Fibroblast of skin of scalp (primary cell): Measurements from ENCODE around the gene ADAMTS12.
"Not testable (repeated sequence)": the region's sequence is repeated elsewhere in the genome, so short reads cannot be mapped to it uniquely, and the experiment has no call there.

Experiments used
- DNase-seq: peaks from one replicate; pipeline ENCODE4 v3.0.0-alpha.2; 2013

The ADAMTS12 gene

GRCh38 chr5:33515366-33515765, 376.4 kb downstream of the ADAMTS12 start:
- not testable (repeated sequence) for DNase-seq

GRCh38 chr5:33513462-33514185, 378.2 kb downstream of the ADAMTS12 start:
- peak; percentile 56 for DNase-seq

DNA sequence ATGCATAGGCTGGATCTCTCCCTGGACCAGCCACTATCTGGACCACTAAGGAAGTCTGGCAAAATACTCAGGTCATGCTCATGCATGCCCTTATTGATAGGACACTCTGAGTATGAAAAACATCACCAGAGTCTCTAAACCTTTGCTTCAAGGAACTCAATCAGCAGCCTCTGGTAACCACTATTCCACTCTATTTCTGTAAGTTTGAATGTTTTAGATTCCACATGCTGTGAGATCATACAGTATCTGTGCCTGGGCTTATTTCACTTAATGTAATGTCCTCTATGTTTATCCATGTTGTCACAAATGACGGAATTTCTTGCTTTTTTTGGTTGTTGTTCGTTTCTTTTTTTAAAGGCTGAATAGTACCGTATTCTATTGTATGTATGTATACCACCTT, 382.8 kb downstream of the ADAMTS12 start:
- DNase-seq: peak; percentile 47

GRCh38 chr5:33507426-33507825, 384.4 kb downstream of the ADAMTS12 start:
- DNase-seq: peak; percentile 21

DNA sequence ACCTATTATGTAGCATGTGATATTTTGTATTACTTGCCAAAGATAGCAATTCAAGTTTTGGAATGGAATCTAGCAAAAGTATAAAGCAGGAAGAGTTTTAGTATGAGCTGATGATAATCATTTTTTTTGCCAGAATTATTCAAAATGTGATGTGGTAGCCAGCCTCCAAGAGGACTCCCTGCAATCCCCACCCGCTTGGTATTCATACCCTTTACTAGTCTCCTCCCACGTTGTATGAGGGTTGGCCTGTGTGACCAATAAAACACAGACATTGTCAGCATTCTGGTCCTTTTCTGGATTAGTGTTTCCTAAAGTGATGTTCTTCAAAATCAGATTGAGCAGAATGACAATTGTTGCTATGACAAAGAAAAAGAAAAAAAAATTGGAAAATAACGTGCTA, 387.2 kb downstream of the ADAMTS12 start:
- DNase-seq: no peak

GRCh38 chr5:33501899-33502298, 389.9 kb downstream of the ADAMTS12 start:
- no peak for DNase-seq

DNA sequence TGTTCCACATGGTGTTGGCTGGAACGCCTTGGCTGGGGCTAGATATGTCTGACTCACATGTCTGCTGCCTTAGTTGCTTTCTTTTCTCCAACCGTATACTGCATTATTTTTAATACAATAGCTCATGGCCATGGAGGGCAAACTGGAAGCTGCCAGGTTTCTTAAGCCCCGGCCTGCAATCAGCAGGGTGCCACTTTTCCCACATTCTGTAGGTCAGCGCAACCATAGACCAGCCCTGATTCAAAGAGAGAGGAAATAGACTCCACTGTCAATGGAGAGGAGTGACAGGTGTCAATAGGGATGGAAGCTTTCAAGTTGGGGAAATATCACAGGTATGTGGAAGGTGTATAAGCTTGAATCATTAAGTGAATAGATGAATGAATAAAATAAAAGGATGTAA, 390.5 kb downstream of the ADAMTS12 start:
- no peak for DNase-seq

- no peak for DNase-seq
Observed at GRCh38 chr5:33494466-33494865, 397.3 kb downstream of the ADAMTS12 start.

GRCh38 chr5:33491941-33492340, 399.8 kb downstream of the ADAMTS12 start:
- DNase-seq: no peak

DNA sequence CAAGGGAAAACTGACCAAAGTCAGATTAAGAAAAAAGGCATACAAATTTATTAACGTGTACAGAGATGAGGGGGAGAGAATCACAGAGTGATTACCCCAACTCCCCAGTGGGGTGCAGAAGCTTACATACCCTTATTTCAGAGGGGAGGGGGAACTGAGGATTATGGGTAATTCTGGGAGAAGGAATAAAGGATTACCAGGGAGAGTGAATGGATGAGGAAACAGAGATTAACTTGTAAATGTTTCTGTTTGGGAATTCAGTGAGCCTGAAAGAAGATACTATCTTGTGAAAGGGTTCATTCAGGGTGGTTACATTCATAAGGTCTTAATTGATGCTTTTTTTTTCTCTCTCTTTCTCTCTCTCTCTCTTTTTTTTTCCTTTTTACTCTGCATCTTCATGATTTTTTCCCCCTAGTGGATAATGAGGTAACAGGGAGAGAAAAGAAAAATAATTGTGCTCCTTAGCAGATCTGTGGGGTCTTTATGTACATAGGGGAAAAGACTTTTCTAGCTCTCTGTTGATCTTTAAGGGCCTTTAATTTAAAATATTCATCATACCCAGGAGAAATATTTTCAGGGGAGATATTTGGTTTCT, 401.6 kb downstream of the ADAMTS12 start:
- DNase-seq: no peak

DNA sequence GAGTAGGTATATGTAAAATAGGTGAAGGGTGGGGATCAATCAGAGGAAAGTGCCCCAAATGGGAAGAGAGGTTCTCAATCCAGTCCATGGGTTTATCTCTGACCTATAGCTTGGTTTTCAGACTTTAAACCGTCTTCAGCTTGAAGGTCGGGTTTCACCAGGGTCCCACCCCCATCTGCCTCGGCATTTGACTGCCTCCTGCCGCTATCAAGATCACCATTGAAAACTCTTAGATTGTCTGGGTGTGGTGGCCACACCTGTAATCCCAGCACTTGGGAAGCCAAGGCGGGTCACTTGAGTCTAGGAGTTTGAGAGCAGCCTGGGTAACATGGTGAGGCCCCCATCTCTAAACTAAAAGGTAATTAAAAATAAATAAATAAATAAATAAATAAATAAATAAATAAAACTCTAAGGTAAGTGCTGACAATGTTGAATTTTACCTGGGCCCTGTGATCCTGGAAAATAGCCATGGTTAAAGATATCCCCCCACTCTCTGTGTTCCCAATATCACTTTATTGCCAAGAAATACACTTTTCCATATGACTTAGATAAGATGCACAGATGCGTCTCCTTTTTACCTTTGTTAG, 402.2 kb downstream of the ADAMTS12 start:
- no peak for DNase-seq

DNA sequence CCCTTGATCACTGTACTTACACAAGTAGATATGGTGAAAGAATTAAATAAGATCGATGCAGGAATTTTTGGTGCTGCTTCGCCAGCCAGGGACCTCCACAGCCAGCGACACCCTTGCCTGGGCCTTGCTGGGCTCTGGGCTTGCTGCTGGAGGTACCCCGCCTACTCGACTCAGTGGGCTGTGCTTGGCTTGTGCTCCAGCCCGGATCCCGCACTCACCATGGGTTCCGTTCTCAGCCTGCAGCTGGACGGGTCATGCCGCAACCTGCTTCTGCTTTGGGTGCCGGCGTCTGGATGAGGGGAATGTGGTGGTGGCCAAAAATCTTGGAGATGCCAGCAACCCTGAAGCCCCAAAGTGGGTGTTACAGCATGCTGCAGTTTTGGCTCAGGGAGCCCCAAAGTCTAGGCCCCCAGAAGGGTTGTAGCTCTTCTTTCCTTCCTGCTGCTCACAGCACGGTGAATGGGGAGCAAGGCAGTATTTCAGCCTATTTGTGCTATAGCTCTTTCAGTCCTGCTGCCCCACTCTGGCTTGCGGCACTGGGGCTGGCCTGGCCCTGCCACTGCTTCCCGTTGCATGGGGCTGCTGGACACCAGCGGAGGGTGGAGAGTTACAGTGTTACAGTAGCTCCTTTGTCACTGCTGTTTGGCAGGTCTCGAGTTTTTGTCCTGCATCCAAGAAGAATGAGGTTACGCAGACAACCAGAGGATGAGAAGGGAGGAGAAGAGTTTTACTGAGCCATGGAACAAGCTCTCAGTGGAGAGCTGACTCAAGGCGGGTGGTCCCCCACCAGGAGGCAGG, 403.0 kb downstream of the ADAMTS12 start:
- DNase-seq: no peak

GRCh38 chr5:33487236-33487635, 404.6 kb downstream of the ADAMTS12 start:
- DNase-seq: no peak

DNA sequence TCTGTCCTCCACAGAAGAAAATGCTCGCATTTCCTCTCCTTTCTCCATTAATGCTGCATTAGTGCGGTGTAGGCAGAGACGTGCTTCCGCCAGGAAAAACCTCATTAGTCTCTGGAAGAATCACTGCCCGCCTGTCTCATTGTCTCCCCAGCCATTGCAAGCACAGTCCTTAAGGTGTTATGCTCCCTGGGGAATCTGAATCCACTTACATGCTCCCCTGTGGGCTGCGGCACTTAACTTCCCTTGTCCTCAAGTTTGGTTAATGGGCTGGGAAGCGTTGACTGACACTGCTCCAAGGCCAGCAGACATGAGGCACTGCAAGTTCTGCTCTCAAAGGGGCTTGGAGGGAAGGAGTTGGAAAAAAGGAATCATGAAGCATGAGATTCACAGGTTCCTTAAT, 409.5 kb downstream of the ADAMTS12 start:
- DNase-seq: no peak

DNA sequence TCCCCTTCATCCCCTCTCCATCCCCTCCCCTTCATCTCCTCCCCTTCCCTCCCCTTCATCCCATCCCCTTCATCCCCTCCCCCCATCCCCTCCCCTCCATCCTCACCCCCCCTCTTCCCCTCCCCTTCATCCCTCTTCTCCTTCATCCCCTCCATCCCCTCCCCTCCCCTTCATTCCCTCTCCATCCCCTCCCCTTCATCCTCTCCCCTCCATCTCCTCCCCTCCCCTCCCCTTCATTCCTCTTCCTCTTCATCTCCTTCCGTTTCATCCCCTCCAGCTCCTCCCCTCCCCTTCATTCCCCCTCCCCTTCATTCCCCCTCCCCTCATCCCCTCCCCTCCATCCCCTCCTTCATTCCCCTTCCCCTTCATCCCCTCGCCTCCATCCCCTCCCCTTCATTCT, 410.9 kb downstream of the ADAMTS12 start:
- no peak for DNase-seq

GRCh38 chr5:33479311-33479710, 412.5 kb downstream of the ADAMTS12 start:
- no peak for DNase-seq

- no peak for DNase-seq
Observed at GRCh38 chr5:33477816-33478215, 414.0 kb downstream of the ADAMTS12 start.

GRCh38 chr5:33476992-33477391, 414.8 kb downstream of the ADAMTS12 start:
- DNase-seq: no peak

DNA sequence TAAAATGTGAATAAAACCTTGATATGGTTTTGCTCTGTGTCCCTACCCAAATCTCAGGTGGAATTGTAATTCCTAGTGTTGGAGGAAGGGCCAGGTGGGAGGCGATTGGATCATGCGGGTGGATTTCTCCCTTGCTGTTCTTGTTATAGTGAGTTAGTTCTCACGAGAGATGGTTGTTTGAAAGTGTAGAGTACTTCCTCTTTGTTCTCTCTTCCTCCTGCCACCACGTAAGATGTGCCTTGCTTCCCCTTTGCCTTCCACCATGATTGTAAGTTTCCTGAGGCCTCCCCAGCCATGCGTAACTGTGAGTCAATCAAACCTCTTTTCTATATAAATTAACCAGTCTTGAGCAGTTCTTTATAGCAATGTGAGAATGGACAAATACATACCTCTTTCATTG, 416.1 kb downstream of the ADAMTS12 start:
- DNase-seq: no peak

- DNase-seq: no peak
Observed at GRCh38 chr5:33474931-33475499, 416.8 kb downstream of the ADAMTS12 start.

DNA sequence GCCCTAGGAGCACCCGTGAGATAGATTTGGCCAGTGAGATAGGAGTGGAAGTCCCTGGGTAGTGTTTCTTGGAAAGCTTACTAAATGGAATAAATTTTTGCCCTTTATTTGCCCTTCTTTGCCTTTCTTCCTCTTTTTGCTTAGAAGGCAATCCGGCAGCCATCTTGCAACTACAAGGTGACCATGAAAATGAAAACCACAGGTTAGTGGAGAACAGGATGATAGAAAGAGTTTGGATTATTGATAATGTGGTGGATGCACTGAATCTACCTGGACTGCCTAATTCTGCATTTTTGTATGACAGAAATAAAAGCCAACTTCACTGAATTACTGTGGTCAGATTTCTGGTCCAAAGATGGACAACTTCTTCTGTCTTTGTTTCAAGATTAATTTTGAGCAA, 417.8 kb downstream of the ADAMTS12 start:
- no peak for DNase-seq
